ENCODE measurements around the gene CLEC11A.

The CLEC11A gene

GRCh38 chr19:50720921-50721381 lies 2.2 kb upstream of the CLEC11A start:
- no peak overlapping the region for H2BK12ac ChIP-seq (ENCODE audit: low read length in 2 of 2)
- no peak overlapping the region for H4K91ac ChIP-seq (ENCODE audit: low read length)
- no peak overlapping the region for H3K4ac ChIP-seq (ENCODE audit: low read depth in 1 of 2, low read length in 2 of 2)
- DNase-seq: peak; percentile 0
- H4K8ac ChIP-seq (ENCODE audit: low read length): no peak overlapping the region
- H2BK120ac ChIP-seq (ENCODE audit: low read depth, low read length): no peak overlapping the region
- peaks cover 0 to 14% of the 10 kb centered on the region in 2 experiments for H3K27me3 ChIP-seq (ENCODE audit: control insufficient read depth in 1 of 2, insufficient read depth in 1 of 2, low read length in 2 of 2)
- no peak overlapping the region for H3K4me3 ChIP-seq (ENCODE audit: insufficient read depth in 1 of 2, low read depth in 1 of 2, low read length in 2 of 2)
- H2AFZ ChIP-seq (ENCODE audit: low read depth, low read length): no peak overlapping the region
- H3K79me1 ChIP-seq (replicated peaks; ENCODE audit: low read length, poor library complexity, severe bottlenecking): no peaks in the 10 kb centered on the region
- H3K4me2 ChIP-seq (ENCODE audit: low read length, poor library complexity, severe bottlenecking): no peak overlapping the region
- peaks cover 1% of the 10 kb centered on the region for H3K4me1 ChIP-seq (ENCODE audit: control insufficient read depth, insufficient read depth, low read depth, low read length)
- 52% methylated on average over 8 of the region's 8 CpGs for WGBS
- no peak overlapping the region for H3K14ac ChIP-seq (ENCODE audit: low read length in 2 of 2)
- peaks cover 0 to 2% of the 10 kb centered on the region in 2 experiments for H3K36me3 ChIP-seq (ENCODE audit: control insufficient read depth in 1 of 2, insufficient read depth in 2 of 2, low read depth in 1 of 2, low read length in 2 of 2)
- no peak overlapping the region for H3K27ac ChIP-seq (ENCODE audit: low read length, poor library complexity, severe bottlenecking)
- H3K9ac ChIP-seq (ENCODE audit: low read length): no peak overlapping the region
- no peak overlapping the region for H2BK5ac ChIP-seq (ENCODE audit: low read depth, low read length, poor library complexity, severe bottlenecking)
- H3K18ac ChIP-seq (ENCODE audit: low read depth in 1 of 2, low read length in 2 of 2): no peak overlapping the region
- no peak overlapping the region for H2AK5ac ChIP-seq (ENCODE audit: low read length, severe bottlenecking)
- H3K9me3 ChIP-seq (ENCODE audit: control insufficient read depth, low read length): no peaks in the 10 kb centered on the region
- peak overlapping the region in 1 of 2 experiments; percentile 38 for H3K23ac ChIP-seq (ENCODE audit: low read length in 2 of 2)
- no peak overlapping the region for H2BK15ac ChIP-seq (ENCODE audit: low read depth, poor library complexity, severe bottlenecking)

GRCh38 chr19:50721441-50722137 lies 1.6 kb upstream of the CLEC11A start:
- no peaks in the 10 kb centered on the region for H3K79me1 ChIP-seq (replicated peaks; ENCODE audit: low read length, poor library complexity, severe bottlenecking)
- no peak overlapping the region for H2AFZ ChIP-seq (ENCODE audit: low read depth, low read length)
- no peak overlapping the region for H3K14ac ChIP-seq (ENCODE audit: low read length in 2 of 2)
- H2AK5ac ChIP-seq (ENCODE audit: low read length, severe bottlenecking): no peak overlapping the region
- H2BK15ac ChIP-seq (ENCODE audit: low read depth, poor library complexity, severe bottlenecking): no peak overlapping the region
- H3K23ac ChIP-seq (ENCODE audit: low read length in 2 of 2): no peak overlapping the region
- H2BK12ac ChIP-seq (ENCODE audit: low read length in 2 of 2): no peak overlapping the region
- no peak overlapping the region for H3K18ac ChIP-seq (ENCODE audit: low read depth in 1 of 2, low read length in 2 of 2)
- no peak overlapping the region for H3K9ac ChIP-seq (ENCODE audit: low read length)
- H2BK120ac ChIP-seq (ENCODE audit: low read depth, low read length): no peak overlapping the region
- 74% methylated on average over 9 of the region's 10 CpGs for WGBS
- peak overlapping the region in 1 of 2 experiments; percentile 92 for H3K4me3 ChIP-seq (ENCODE audit: insufficient read depth in 1 of 2, low read depth in 1 of 2, low read length in 2 of 2)
- no peaks in the 10 kb centered on the region for H3K9me3 ChIP-seq (ENCODE audit: control insufficient read depth, low read length)
- H2BK5ac ChIP-seq (ENCODE audit: low read depth, low read length, poor library complexity, severe bottlenecking): no peak overlapping the region
- no peak overlapping the region for H3K4me2 ChIP-seq (ENCODE audit: low read length, poor library complexity, severe bottlenecking)
- peaks cover 0 to 9% of the 10 kb centered on the region in 2 experiments for H3K27me3 ChIP-seq (ENCODE audit: control insufficient read depth in 1 of 2, insufficient read depth in 1 of 2, low read length in 2 of 2)
- no peak overlapping the region for H3K27ac ChIP-seq (ENCODE audit: low read length, poor library complexity, severe bottlenecking)
- no peak for DNase-seq
- no peak overlapping the region for H4K8ac ChIP-seq (ENCODE audit: low read length)
- no peak overlapping the region for H3K4ac ChIP-seq (ENCODE audit: low read depth in 1 of 2, low read length in 2 of 2)
- H3K36me3 ChIP-seq (ENCODE audit: control insufficient read depth in 1 of 2, insufficient read depth in 2 of 2, low read depth in 1 of 2, low read length in 2 of 2): peaks cover 0 to 7% of the 10 kb centered on the region in 2 experiments
- peaks cover 1% of the 10 kb centered on the region for H3K4me1 ChIP-seq (ENCODE audit: control insufficient read depth, insufficient read depth, low read depth, low read length)
- no peak overlapping the region for H4K91ac ChIP-seq (ENCODE audit: low read length)

GRCh38 chr19:50722201-50723013 lies 757 bp upstream of the CLEC11A start:
- Histone ChIP-seq H4K8ac (ENCODE audit: low read length) (no peak overlapping the region), H3K27me3 (ENCODE audit: control insufficient read depth in 1 of 2, insufficient read depth in 1 of 2, low read length in 2 of 2) (peaks cover 0 to 4% of the 10 kb centered on the region in 2 experiments), H3K9ac (ENCODE audit: low read length) (peak overlapping the region; percentile 88), H3K4me3 (ENCODE audit: insufficient read depth in 1 of 2, low read depth in 1 of 2, low read length in 2 of 2) (peak overlapping the region in 1 of 2 experiments; percentile 92), H3K23ac (ENCODE audit: low read length in 2 of 2) (no peak overlapping the region), H2AFZ (ENCODE audit: low read depth, low read length) (no peak overlapping the region), H3K18ac (ENCODE audit: low read depth in 1 of 2, low read length in 2 of 2) (no peak overlapping the region), H3K27ac (ENCODE audit: low read length, poor library complexity, severe bottlenecking) (no peak overlapping the region), H2BK120ac (ENCODE audit: low read depth, low read length) (no peak overlapping the region), H3K14ac (ENCODE audit: low read length in 2 of 2) (no peak overlapping the region), H3K36me3 (ENCODE audit: control insufficient read depth in 1 of 2, insufficient read depth in 2 of 2, low read depth in 1 of 2, low read length in 2 of 2) (peaks cover 0 to 7% of the 10 kb centered on the region in 2 experiments), H2BK12ac (ENCODE audit: low read length in 2 of 2) (no peak overlapping the region), H3K9me3 (ENCODE audit: control insufficient read depth, low read length) (no peaks in the 10 kb centered on the region), H2BK15ac (ENCODE audit: low read depth, poor library complexity, severe bottlenecking) (no peak overlapping the region), H3K4me2 (ENCODE audit: low read length, poor library complexity, severe bottlenecking) (no peak overlapping the region), H3K4me1 (ENCODE audit: control insufficient read depth, insufficient read depth, low read depth, low read length) (peaks cover 1% of the 10 kb centered on the region), H3K4ac (ENCODE audit: low read depth in 1 of 2, low read length in 2 of 2) (no peak overlapping the region), H3K79me1 (replicated peaks; ENCODE audit: low read length, poor library complexity, severe bottlenecking) (no peaks in the 10 kb centered on the region), H2AK5ac (ENCODE audit: low read length, severe bottlenecking) (no peak overlapping the region), H2BK5ac (ENCODE audit: low read depth, low read length, poor library complexity, severe bottlenecking) (no peak overlapping the region), H4K91ac (ENCODE audit: low read length) (no peak overlapping the region)
- 61% methylated on average over 13 of the region's 15 CpGs for WGBS
- no peak for DNase-seq
